HS-27A (cell line): ENCODE measurements around the gene LGI4.
"Not testable (repeated sequence)": the region's sequence is repeated elsewhere in the genome, so short reads cannot be mapped to it uniquely, and the experiment has no call there.

ENCODE experiments used
- DNase-seq: peaks from one replicate; pipeline ENCODE4 v3.0.0-alpha.2; 2012; ENCODE audit warnings: low read depth, missing footprints

Gene LGI4

DNA sequence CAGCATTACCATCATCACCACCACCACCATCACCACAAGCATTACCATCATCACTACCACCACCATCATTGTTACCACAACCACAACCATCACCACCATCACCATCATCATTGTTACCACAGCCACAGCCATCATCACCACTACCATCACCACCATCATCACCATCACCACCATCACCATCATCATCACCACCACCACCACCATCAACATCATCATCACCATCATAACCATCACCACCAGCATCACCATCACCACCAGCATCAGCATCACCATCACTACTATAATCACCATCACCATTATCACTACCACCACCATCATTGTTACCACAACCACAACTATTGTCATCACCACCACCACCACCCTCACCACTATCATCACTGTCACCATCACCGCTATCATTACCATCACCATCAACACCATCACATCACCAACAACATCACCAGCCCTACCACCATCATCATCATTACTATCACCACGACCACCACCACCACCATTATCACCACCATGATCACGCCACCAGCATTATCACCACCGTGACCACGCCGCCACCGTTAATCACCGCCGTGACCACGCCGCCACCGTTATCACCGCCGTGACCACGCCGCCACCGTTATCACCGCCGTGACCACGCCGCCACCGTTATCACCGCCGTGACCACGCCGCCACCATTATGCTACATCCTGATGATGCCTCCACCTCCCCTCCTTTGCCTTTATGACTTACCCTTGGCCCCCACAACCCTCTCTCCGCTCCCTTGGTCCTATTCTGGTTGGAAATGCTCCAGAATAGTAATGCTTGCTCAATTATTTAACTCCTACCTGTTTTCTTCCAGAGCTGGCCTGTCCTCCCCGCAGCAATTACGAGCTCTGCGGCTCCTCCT lies 29.2 kb downstream of the LGI4 start:
- DNase-seq: no peak

DNA sequence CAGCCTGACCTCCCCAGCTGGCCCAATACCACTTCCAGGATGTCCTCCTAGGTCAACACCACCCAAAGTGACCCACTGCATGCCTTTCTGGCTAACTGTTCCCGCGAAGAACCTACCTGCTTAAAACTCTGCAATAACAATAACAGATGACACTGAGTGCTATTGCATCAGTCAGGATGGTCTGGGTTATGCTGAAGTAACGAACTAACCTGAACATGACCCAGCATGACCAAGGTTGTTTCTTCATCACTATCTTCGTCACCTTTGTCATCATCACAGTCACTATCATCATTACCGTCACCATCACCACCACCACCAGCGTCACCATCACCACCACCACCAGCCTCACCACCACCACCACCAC lies 29.8 kb downstream of the LGI4 start:
- no peak for DNase-seq

DNA sequence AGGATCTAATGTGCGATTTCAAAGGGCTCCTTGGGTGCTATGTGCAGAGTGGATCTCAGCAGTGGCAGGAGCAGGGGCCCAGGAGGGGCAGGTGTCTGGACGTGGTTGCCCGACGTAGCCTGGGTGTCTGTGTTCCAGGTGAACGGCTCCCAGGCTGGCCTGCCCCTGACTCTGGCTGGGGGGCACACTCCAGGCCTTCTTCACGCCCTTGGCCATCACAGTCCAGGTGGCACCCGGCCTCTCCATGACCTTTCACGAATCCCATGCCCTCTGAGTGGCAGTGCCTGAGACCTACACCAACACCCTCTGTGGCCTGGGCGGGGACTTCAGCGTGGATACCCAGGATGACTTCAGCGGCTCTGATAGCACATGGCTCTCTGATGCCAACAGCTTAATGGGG lies 30.5 kb downstream of the LGI4 start:
- DNase-seq: no peak

DNA sequence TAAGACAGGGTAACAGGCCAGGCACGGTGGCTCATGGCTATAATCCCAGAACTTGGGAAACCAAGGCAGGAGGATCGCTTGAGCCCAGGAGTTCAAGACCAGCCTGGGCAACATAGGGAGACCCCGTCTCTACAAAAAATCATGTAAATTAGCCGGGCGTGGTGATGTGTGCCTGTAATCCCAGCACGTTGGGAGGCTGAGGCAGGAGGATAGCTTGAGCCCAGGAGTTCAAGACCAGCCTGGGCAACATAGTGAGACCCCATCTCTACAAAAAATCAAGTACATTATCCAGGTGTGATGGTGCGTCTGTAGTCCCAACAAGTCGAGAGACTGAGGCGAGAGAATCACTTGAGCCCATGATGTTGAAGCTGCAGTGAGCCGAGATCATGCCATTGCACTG lies 31.2 kb downstream of the LGI4 start:
- DNase-seq: not testable (repeated sequence)

DNA sequence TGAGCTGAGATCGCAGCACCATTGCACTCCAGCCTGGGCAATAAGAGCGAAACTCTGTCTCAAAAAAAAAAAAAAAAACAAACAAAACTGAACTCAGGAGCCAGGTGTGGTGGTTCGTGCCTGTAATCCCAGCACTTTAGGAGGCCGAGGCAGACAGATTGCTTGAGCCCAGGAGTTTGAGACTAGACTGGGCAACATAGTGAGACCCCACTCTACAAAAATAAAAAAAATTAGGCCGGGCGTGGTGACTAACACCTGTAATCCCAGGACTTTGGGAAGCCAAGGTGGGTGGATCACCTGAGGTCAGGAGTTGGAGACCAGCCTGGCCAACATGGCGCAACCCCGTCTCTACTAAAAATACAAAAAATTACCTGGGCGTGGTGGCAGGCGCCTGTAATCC lies 32.9 kb downstream of the LGI4 start:
- DNase-seq: not testable (repeated sequence)

DNA sequence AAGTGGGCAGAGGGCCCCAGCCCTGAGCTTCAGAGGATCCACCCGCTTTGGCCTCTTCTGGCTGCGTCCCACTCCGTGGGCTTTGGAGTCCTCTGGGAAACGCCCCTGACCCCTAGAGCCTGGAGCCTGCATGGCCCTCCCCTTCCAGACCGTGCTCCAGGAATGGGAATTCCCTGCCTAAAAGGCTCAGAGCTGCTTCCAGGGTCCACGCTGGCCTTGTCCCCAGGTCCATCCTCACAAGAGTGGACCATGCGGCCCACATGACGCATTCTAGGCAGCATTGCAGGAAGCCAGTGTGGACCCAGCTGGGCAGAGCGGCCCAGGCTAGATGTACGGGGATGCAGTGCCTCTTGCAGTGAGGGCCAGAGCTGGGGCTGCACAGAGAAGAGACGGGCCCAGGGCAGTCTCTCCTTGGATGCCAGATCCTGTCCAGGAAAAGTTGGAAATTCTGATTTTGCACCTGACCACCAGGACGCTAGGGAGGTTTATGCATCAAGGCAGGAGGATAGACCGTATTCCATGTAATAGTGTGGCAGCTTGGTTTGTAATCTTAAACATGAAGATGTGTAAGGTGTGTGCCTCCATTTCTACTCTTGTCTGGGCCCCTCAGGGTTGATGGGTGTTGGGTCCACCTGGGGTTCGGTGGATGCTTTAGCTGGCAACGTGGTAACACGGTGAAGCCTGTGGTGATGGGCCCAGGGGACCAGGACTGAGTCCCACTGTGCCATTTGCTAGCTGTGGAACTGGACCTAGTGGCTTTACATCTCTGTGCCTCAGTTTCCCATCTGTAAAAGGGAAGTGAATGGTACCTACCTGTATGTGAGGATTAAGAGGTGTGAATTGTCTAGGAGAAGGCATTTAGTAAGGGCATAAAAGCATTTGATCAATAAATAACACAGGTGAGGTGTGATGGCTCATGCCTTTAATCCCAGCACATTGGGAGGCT lies 34.0 kb downstream of the LGI4 start:
- DNase-seq: no peak

DNA sequence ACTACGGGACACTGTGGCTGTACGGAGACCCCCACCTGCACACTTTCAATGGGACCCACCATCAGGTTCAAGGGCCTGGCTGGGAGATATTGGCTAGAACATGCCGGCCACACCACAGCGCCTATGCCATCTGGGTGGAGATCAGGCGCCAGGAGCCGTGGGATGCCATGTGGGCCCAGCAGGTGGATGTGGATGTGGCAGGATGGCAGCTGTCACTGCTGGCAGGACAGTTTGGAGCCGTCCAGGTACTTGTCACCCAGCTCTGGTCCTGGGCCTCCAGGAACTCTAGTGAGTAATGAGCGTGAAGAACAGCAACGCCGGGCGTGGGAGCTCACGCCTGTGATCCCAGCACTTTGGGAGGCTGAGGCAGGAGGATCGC lies 35.0 kb downstream of the LGI4 start:
- DNase-seq: no peak

DNA sequence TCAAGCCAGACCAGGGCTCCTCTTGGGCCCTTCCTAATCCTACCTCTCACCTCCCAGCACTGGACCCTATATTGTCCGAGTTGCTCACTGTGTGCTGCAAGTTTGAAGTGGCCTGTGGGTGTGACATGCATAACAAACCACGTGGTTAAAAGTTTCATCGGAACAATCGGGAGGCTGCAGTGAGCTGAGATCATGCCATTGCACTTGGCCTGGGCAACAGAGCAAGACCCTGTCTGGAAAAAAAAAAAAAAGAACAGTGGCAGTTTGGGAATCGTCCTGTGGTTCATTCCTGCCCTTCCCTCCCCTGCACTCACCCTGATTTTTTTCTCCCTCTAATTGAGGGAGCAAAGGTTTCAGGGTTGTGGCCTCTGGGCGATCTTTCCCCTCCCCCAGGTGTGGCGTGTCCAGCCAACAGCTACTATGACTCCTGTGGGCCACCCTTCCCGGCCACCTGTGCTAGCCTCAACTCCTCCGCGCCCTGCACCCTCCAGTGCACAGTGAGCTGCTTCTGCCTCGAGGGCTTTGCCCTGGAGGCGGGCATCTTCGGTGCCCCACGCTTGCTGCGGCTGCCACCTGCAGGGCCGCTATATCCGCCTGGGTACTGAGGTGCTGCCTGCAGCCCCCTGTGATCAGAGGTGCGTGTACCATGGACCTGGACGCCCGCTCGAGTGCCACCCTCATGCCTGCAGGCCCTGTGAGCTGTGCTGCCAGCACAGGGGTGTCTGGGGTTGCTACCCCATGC lies 35.5 kb downstream of the LGI4 start:
- DNase-seq: no peak

DNA sequence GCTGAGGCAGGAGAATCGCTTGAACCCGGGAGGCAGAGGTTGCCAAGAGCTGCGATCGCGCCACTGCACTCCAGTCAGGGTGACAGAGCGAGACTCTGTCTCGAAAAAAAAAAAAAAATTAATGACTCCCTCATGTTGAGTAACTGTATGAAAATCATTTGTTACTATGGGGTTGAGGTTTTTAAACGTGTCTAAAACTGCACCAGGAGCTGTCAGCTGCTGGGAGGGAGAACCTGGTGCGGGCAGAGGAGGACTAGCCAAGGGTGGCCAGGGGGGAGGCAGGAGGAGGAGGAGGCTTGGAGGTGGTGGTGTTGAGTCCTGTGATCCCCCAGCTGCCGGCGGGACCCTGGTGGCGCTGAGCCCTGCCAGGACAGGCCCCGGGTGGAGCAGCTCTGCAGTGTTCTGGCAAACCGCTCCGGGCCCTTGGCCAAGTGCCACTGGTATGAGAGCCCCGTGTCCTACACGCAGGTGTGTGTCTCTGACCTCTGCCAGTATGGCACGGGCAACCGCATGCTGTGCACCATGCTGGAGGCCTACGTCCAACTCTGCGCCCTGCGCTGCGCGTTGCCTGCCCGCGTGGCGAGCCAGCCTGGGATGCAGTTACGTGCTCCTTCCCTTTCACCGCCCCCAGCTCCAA lies 36.3 kb downstream of the LGI4 start:
- DNase-seq: no peak

DNA sequence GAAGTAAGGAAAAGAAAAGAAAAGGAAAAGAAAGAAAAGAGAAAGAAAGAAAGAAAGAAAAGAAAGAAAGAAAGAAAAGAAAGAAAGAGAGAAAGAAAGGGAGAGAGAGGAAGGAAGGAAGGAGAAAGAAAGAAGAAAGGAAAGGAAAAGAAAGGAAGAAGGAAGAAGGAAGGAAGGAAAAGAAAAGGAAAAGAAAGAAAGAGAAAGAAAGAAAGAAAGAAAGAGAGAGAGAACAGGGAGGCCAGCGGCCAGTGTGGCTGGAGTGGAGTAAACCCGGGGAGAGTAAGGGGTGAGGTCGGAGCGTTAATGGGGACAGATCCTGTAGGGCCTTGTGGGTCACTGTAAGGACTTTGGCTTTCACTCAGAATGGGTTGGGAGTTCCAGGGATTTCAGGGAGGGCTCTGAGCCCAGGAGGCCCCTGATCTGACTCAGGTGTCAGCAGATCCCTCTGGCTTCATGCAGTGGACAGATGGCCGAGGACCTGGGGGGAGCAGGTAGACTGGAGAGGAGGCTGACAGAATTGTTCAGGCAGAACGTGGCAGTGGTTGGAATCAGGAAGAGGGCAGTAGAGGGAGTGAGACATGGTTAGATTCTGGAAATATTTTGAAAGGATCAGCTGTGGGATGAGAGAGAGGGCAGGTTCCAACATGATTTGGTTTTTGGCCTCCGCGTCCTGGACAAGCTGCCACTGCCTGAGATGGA lies 39.0 kb downstream of the LGI4 start:
- DNase-seq: no peak

DNA sequence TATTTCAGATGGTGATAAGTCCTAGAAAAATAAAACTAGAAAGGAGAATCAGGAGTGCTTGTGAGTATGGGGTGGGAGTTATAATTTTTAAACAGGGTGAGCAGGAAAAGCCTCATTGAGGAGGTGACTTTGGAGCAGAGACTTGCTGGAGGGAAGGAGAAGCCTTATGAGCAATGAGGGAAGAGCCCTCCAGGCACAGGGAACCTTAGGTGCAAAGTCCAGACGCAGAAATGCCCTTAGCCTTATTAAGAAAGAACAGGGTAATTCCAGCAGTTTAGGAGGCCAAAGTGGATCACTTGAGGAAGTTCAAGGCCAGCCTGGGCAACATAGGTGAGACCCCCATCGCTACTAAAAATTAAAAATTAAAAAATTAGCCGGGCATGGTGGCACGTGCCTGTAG lies 40.2 kb downstream of the LGI4 start:
- no peak for DNase-seq

DNA sequence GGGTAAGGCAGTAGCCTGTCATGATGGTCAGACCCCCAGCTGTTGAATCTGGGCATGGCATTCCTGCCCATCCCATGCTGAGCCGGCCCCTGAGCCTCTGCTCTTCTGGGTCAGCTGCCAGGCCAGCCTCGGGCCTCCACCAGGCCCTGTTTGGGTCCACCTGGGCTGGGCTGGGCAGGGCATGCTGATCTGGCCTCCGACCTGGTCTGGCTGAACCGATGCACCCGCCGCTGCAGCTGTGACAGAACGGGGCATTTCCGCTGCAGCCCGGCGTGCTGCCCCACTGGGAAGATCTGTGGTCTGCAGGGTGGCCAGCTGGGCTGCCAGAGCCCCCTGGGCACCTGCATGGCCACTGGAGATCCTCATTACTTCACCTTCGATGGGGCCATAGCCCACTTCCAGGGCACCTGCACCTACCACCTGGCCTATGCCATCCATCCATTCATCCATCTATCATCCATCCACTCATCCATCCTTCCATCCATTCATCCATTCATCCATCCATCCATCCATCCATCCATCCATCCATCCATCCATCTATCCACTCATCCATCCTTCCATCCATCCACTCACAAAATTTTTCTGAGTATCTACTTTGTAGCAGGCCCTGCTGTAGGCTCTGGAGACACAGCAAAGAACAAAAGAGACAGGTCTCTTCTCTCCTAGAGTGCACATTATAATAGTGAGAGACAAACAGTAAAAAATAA lies 40.8 kb downstream of the LGI4 start:
- DNase-seq: no peak

DNA sequence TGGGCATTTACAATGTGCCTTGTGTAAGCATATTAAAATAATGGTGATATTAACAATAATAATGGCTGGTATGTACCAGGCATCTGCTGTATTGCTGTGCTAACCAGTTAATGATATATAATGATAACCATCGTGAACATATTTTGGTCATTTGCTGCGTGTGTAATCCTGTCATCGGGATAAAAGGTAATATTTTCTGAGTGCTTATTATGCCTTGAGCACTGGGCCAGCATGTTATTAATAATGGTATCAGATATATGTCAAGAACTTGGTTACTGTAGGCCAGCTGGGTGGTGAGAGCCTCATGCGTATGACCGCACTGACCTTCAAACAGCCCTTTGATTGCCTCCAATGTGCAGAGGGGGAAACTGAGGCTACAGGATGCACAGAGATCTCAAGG lies 41.4 kb downstream of the LGI4 start:
- no peak for DNase-seq

DNA sequence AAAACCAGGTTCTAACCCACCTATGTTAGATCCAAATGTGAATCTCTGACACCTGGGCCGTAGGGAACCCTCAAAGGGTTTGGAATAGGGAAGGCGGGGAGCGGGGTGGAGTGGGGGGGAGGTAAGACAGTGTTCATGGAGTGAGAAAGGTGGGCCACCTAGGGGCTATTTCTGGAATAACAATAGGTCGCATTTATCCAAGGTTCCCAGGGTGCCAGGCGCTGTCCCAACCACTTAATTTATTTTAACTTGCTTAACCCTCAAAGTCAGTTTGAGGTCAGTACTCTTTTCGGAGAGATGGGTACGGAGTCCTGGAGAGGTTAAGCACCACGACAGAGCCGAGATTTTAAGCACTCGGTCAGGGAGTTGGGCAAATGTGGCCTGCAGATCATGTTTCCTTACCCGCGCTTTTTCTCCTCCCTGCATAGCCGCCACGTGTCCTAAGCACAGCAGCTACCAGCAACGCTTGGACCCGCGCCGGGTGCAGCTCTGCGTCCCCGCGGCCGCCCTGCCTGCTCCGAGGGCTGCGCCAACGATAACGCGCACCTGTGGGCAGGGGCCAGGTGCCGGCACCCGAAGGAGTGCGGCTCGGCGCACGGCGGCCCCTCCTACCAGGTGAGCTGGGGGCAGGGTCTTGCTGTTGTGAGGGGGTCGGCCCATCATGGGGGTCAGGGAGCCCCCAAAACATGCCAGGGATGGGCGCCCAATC lies 44.2 kb downstream of the LGI4 start:
- peak; percentile 86 for DNase-seq

DNA sequence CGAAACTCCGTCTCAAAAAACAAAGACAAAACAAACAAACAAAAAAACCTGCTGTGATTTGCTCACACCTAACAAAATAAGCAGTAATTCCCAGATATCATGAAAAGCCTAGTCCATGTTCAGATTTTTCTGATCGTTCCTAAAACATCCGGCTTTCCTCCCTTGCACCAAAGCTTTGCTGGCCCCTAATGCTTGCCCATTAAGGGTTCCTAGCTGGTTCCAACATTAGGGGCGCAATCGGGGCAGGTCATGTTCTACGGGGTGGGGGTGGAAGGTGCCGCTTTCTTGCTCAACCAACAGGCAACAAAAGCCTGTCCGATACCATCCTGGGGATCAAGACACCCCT lies 44.7 kb downstream of the LGI4 start:
- DNase-seq: no peak

DNA sequence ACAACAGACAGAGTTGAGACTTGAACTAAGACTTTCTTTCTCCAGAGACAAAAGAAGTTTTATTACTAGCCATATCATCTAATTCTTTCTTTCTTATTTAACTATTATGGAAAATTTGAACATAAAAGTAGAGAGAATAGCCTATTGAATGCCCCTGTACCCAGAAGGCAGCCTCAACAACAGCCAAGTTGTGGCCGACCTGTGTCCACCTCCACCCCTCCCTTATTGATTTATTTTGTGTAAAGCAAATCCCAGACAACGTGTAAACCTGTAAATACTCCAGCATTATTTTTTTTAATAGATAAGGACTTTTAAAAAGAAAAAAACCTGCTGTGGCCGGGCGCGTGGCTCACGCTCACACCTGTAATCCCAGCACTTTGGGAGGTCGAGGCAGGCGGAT lies 45.3 kb downstream of the LGI4 start:
- no peak for DNase-seq

DNA sequence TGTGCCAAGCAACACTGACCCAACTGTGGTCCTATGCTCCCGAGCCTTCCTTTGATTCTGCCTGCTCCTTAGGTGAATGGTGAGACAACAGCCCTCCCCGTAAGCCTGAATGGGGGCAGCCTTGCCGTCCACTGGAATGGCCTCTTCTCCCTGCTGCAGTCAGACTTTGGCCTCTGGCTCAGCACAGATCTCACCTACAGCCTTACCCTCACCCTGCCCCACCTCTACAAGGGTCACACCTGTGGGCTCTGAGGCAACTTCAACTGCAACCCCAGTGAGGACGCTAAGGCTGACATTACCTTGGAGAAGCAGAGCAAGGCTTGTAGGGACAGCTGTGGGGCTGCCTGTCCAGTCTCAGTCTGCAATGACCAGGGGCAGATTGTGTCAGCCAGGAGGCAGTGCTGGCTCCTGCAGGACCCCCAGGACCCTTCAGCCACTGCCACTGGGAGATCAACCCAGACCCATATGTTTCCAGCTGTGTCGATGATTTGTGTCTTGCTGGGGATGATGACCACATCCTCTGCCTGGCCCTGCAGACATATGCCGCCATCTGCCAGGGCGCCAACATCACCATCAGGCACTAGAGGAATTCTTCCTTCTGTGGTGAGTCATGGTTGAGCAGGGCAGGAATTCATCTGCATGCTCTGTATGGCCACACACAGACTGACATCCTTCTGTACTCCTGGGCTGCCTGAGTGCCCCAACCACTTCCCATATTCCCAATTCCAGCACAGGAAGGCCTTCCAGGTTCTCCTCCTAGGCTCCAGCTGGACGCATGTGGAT lies 46.5 kb downstream of the LGI4 start:
- peak; percentile 98 for DNase-seq

DNA sequence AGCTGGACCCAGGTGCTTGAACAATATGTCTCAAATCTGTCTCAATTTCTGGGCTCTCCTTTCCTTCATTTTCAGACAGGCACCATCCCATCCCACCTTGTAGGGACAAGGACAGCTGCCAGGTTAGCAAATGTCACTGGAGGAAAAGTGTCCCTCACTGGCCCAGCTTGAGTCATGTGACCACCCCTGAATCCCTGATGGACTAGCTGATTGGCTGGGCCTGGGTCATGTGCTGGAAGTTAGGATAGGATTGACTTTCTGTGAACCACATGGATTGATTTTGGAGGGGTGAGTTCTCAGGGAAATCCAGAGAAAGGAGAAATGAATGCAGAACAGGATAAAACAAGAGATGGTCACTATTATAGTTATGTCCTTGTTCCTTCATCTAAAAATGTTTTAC lies 47.5 kb downstream of the LGI4 start:
- DNase-seq: no peak

DNA sequence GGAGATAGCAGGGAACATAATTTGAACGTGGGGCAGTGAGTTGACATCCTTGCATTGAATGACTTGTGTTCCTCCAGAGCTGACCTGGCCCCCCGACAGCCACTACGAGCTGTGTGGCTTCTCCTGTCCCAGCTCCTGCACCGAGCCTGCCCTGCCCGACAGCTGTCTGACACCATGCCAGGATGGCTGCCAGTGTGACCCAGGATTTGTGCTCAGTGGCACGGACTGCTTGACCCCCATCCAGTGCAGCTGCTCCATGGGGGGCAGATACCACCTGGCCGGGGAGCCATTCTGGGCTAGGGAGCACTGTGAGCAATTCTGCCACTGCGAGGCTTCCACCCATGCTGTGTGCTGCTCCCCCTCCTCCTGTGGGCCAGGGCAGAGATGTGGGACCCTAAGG lies 48.4 kb downstream of the LGI4 start:
- no peak for DNase-seq
